GM19351 (cell line): ENCODE results near the gene FMNL1.

ENCODE experiments used
- ATAC-seq: cut with Tn5 transposase; IDR thresholded peaks from one replicate; pipeline ENCODE4 v1.9.1; 2021; ENCODE audit warnings: mild to moderate bottlenecking, moderate library complexity; ENCODE audit not compliant: unreplicated experiment

FMNL1 gene

DNA sequence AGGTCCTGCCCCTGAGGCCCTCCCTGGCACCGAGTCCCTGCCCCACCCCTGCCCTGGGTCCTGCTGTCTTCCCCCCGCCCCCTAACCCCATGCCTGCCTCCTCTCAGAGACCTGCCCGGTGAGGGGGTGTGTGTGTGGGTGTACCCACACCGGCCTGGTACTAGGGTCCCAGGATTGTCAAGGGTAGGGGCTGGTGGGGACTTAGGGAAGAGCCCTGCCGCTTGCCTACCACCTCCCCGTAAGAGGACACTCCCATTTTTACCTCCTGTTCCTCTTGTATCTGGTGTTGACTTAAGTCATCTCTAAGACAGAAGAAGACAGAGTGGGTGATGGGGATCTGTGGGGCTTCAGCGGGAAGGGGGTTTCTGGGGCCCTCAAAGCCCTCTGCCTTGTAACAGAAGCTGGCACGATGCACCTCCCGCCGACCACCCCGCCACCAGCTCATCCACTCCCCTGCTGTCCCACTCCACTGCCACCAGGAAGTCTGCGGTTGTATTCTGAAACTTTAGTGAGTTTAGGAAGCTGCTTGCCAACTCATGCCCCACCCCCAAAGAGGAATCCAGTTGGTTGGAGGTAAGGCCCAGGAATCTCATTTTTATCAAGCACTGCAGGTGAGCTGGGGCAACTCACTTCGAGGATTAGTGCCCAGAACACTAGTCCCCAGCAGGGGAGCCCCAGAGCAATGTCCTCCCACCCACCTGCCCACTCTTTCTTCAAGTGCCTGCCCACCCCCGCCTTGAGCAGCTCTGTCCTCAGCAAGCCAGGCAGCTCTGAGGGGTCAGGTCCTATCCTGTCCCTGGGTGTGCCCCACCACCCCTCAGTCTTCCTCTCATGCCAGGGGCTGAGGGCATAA is 34.7 kb downstream of the FMNL1 start:
- no peak for ATAC-seq

DNA sequence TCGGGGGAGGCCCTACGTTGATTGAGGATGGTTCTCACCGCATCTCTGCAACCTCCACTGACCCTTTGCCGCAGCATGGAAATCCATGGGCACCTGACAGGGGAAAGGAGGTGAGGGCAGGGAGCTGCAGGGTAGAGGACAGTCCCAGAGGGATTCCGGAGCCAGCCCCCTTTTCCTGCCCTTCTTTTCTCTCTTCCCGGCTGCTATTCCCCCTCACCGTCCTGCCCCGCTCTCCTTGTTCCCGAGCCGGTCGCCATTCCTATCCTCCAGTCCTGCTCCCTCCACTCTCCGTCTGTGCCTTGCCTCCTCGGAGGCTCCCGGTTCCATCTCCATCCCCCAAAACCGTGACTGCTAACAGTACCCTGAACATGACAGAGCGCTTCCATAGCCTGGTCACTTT is 35.4 kb downstream of the FMNL1 start:
- ATAC-seq = no peak

DNA sequence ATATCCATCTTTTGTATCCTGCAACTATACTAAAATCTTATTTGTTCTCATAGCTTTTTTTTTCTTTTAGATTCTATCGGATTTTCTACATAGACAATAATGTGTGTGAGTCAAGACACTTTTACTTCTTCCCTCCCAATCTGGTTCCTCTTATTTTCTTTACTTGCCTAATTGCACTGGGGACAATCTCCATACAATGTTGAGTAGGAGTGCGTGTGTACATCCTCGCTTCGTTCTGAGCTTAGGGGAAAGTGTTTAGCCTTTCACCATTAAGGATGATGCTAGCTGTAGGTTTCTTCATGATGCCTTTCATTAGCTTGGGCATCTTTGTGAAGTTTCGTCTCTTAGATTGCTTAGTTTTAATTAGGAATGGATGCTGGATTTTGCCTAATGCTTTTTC is 37.3 kb downstream of the FMNL1 start:
- no peak for ATAC-seq

- no peak for ATAC-seq
Measured at GRCh38 chr17:45260204-45260783, 38.6 kb downstream of the FMNL1 start.

GRCh38 chr17:45261577-45262515 is 40.2 kb downstream of the FMNL1 start, which contains the start of gene SPATA32:
SPATA32 (minus strand) TSS chr17:45262094; CDS start chr17:45262016, 78 bp downstream.
- ATAC-seq = peak; percentile 50

- no peak for ATAC-seq
Measured at GRCh38 chr17:45262516-45263476, 41.1 kb downstream of the FMNL1 start.

DNA sequence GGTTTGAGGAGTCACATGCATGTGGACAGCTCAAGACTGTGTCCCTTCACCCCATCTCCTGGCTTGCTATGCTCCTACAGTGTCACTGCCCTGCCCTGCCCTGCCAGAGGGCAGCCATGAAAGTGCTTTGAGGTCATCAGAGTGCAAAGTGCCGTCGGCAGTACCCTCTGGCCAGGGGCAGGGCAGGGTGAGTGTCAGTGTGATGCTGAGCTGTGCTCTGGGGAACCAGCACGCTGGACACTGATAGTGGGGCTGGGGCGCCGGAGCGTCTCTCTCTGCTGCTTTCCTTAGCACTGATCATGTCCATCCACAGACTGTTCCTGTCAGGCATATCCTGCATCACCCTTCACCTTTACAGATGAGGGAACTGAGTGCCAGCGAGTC is 41.8 kb downstream of the FMNL1 start:
- no peak for ATAC-seq

GRCh38 chr17:45264430-45264829 is 42.7 kb downstream of the FMNL1 start:
- no peak for ATAC-seq

- no peak for ATAC-seq
Measured at GRCh38 chr17:45264988-45265387, 43.3 kb downstream of the FMNL1 start.

DNA sequence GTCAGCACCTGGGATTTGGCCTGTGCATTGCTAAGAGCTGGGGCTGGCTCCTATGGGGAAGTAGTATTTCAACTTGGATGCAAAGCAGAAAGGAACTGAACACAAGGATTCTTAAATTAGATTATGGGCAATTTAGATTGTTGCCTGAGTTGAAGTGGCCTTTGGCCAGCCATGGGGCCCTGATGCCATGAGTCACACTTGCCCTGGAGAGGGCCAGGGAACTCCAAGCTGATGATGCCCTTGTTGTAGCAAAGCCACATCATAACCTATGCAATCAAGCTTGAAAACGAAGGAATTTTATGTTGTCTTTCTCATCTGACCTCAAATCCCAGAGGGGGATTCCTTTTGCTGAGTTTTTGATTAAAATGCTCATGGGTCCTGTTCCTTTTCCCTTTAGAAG is 44.1 kb downstream of the FMNL1 start:
- ATAC-seq = no peak

- ATAC-seq = no peak
Measured at GRCh38 chr17:45266372-45266926, 44.8 kb downstream of the FMNL1 start.

- ATAC-seq = no peak
Measured at GRCh38 chr17:45267436-45268055, 45.9 kb downstream of the FMNL1 start.

GRCh38 chr17:45269912-45270311 is 48.2 kb downstream of the FMNL1 start:
- ATAC-seq = no peak

DNA sequence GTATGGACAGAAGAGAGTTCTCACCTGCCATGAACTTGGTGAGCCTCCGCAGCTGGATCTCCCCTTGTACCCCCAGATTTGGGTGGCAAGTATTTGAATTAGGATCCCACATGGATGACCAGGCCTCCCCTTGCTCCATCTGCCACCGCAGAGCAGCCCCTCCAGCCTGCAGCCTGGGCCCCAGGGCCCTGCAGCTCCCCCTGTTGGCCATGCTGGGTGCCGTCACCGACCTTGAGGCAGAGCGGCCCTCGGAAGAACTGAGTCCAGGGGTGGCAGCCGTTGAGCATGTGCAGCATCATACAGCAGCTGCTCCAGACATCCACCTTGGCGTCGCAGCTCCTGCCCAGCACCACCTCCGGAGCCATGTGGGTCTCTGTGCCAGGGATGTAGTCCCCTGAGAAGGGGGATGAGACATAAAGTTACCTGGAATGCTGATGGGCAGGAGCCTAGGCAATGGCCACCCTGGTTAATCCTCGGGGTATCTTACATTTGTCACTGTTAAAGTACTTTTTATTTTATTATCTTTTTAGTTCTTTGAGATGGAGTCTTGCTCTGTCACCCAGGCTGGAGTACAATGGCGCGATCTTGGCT is 49.2 kb downstream of the FMNL1 start:
- no peak for ATAC-seq

DNA sequence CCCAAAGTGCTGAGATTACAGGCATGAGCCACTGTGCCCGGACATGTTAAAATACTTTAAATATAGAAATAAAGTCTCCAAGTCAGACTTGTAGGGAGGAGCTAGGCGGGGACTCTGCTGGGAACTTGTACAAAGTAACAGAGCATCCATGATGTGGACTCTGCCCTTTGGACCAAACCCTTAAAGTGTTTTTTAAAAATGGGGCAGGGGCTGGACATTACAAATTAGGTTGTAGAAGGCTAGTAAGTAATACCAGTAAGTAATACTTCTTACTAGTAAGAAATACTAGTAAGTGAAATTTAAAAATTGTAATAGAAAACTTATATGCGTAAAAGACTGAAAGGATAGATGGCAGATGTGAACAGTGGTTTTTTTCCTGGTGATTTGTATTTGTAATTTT is 49.9 kb downstream of the FMNL1 start:
- ATAC-seq = no peak

DNA sequence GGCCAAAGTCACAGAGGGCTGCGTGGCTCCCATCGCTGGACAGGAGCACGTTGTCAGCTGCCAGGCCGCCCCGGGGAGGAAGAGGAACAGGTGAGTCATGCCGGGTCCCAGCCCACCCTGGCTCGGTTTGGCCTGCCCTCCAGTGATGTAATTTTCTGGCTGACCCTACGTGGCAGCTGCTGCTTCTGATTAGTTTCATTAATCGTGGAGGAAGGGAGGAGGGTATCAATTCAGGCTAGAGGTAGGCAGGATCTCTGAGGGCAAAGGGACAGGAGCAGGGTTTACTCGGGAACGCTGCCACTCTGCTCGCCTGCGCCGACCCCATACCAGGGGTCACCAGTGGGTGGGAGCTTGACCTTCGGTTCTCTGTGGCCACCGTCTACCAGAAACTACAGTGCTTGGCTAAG is 51.9 kb downstream of the FMNL1 start:
- no peak for ATAC-seq

DNA sequence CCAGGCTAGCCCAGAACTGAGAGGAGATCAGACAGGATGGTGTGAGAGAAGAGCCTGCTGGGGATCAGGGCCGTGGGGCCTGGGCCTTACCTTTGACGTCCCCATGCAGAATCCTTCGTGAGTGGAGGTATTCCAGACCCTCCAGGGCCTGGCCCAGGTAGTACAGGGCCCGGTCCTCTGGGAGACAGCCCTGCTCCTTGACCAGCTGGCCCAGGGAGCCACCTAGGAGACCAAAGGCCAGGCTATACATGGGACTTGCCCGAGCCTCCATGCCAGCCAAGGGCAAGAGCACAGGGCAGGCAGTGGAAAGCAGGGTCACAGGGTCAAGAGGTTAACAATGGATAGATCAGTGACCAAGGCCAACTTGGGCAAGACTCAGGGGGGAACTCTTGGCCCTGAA is 52.3 kb downstream of the FMNL1 start:
- ATAC-seq = no peak

GRCh38 chr17:45276031-45276430 is 54.3 kb downstream of the FMNL1 start:
- ATAC-seq = no peak

- no peak for ATAC-seq
Measured at GRCh38 chr17:45277216-45277849, 55.6 kb downstream of the FMNL1 start.
